H1 (cell line): ENCODE measurements around the gene PC. TPM values are rescaled to one million over a fixed set of nuclear protein-coding genes. Genes with fewer than 3 reads are reported as not detected.

Experiments
- SP4 ChIP-seq: IDR thresholded peaks from 2 replicates; pipeline ENCODE4 v1.6.1; 2012; ENCODE audit warnings: low read length, inconsistent platforms
- polyA plus RNA-seq, 7 experiments: library from polyadenylated mRNA; depleted of rRNA in 3 of 7; stranded (reverse) in 5 of 7; unstranded in 2 of 7; fragments of >200 nt in 5 of 7; fragments of 200-250 nt in 2 of 7; gene quantifications; 1 replicate in 5 of 7; 2 replicates in 1 of 7; 4 replicates in 1 of 7; pipeline versions ENCODE4 v1.2.1 to v1.2.3, GENCODE V29; 2011 to 2013; ENCODE audit warnings: missing spikeins in 2 of 7, mixed read lengths in 2 of 7
- total RNA-seq: library from RNA; stranded (reverse); fragmentation: NEBNext Ultra II Directional; extraction: Animal tissue kit (Norgen Biotek cat#: 25700); gene quantifications from 2 replicates; pipeline ENCODE4 v1.2.1, GENCODE V29; 2021

Gene PC
- total and polyA plus RNA-seq, 2 of the 8 experiments (the other 6 are each of a cell fraction or from before 2014, with no cell fraction given): 11.5 to 27.5 TPM

- no peak for TF ChIP-seq SP4
Observed at GRCh38 chr11:66848671-66849500, 109.3 kb downstream of the PC start (continued).
